GM19397 (cell line): ENCODE measurements around the gene HORMAD2.

Source experiments
- ATAC-seq: cut with Tn5 transposase; IDR thresholded peaks from one replicate; pipeline ENCODE4 v1.9.1; 2021; ENCODE audit warnings: mild to moderate bottlenecking, moderate library complexity; ENCODE audit not compliant: unreplicated experiment

The HORMAD2 gene

DNA sequence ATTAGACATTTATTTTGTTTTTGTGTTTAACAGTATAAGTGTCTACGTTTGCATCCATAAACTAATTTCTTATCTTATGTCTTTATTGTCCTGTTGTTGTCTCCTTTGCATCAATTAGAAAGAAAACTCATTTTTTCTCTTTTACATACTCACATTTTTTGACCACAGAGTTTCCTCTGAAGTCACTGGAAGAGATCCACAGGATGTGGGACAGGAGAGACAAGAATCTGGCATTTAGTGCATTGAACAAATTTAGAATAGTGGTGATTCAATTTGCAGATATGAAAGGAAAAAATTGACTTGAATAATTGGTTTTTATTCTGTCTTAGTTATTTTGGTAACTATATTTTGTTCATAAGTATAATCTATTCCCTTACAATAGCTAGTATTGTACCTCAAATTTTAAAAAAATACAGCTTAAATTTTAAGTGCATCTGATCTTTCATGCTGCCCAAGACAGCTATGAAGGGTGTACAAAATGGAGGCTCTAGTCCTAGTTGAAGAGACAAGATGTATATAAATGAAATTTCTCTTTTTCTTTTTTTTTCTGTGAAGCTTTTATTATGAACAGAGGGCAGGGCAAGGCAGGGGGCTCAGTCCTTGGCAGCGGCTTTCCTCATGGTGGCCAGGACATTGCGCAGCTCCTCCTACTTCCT is 24.4 kb downstream of the HORMAD2 start:
- ATAC-seq, result no peak

DNA sequence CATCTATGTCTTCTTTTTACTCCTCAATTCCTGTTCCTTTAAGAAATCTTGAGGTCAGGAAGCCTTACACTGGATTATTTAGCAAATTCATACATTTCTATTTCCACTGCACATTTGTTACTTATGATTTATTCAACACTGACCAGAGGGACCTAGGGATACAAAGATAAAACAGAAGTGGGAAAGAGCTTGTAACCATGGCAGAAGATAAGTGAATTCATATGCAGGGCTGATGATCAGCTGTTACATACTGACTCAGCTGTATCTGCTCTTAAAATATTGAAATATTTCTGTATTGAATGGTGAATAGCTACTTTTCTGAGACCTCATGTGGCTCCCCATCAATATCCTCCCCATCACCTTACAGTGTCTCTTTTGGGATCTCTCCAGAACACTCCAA is 25.2 kb downstream of the HORMAD2 start:
- ATAC-seq, result no peak

DNA sequence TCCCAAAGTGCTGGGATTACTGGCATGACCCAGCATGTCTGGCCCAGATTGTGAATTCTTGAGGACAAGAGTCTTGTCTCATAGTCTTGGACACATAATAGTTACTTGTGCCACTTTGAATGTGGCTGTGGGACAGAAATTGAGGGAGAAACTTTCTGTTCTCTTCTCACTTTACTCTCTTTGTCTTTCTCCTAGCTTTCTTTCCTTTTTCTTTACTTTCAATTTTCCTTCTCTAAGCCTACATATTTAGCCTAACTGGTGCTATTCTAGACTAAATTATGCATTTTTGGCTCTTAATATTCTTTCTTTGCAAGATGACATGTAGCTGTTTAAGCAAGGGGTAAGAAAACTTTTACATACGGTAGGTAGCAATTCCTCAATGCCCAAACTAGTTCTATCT is 33.2 kb downstream of the HORMAD2 start:
- ATAC-seq, result no peak

DNA sequence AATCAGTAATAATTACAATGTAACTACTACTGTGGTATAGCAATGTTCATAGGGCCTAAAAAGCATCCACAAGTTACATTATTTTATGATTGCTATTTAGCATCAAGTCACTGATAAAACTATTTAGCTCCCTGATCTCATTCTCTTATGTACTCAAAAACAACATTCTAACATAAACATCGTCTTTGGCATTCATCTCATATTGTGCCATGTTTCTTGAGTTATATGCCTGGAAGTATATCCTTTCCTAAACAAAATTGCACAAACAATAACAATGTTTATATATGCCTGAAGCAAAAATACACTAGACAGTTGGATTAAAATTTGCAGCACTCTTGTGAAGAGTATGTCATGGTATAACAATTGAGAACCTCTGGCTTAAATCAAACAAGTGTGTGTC is 34.1 kb downstream of the HORMAD2 start:
- no peak for ATAC-seq

DNA sequence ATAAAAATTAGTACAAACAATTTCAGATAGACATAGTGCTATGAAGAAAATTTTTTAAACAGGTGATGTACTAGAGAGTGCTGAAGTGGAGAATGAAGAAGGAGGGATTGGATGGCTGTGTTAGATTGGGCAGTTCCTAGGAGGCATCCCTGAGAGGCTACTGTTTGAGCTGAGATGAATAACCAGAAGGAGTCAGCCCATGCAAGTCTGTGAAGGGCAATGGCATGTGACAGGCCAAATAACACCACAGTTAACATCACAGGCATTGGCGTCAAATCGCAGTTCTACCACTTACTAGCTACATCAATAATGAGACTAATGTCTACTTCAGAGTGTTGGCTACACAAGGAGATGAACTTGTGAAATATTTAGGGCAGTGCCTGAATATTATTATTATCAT is 35.4 kb downstream of the HORMAD2 start:
- ATAC-seq, result no peak

DNA sequence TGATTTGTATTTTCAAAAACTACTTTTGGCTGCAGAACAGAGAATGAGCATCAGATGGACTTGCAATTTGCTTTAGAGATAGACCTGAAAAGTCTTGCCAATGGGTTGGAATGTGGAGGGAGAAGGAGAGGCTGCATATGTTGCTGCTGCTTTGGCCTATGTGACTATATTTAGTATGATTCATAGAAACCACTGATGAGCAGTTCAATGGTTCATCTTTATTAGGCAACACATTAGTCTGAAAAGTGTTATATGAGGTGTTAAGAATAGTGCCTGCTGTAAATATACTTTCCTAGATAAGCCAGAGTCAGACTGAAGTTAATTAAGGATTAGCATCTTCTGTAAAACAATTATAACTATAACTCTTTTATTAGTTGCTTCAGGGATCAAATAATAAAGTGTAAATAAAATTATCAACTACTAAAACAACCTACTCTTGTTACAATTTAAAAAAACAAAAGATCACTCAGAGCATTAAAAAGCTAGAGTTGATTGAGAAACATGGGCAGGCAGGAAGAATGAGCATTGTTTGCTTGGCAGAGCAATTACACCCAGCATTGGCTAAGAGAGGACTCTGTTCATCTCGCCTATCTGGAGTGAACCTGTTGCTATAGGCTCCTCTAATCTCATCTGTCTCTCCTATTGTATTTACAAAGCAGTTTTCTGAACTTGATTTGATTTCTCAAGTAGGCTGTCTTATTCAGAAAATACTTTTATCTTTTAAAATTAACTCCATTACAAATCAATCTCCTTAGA is 36.3 kb downstream of the HORMAD2 start:
- ATAC-seq, result no peak

DNA sequence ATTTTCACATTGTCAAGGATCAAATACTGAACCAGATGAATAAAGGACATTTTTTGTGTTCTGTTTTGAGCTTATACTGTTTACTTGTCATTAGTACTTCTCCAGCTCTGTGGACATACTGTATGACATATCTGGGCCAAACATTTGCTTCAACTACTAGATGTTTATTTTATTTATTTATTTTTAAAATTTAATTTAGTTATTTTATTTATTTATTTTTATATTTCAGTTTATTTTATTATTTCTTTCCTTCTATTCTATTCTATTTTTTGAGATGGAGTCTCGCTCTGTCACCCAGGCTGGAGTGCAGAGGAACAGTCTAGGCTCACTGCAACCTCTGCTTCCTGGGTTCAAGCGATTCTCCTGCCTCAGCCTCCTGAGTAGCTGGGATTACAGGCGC is 37.0 kb downstream of the HORMAD2 start:
- no peak for ATAC-seq

DNA sequence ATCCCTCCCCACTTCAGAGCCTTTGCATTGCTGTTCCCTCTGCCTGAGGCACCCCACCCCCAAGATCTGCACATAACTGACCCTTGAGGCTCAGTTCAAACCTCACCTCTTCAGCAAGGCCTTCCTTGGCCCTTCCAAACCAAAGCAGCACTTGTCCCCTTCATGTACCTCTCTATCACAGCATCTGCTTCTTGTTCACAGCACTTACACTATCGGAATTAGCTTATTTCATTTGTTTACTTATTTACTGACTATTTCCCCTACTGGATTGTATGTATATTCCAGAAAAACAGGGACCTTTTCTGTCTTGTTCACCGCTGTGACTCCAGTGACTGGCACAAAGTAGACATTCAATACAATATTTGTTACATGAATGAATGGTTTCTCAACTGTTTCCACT is 38.0 kb downstream of the HORMAD2 start:
- no peak for ATAC-seq

DNA sequence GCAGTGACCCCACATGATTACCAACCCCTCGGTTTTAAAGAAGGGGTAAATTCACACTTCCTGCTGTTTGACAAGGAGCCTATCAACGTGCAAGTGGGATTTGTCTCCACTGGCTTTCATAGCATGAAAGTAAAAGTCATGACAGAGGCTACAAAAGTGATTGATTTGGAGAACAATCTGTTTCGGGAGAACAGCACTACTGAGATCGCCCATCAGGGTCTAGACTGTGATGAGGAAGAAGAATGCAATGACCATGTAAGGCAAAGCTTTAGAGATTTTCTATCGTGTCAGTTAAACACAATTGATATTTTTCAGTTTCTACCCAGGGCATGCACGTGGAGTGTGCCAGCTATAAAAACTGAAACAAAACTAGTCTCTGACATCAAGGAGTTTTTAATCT is 41.7 kb downstream of the HORMAD2 start:
- ATAC-seq, result no peak

DNA sequence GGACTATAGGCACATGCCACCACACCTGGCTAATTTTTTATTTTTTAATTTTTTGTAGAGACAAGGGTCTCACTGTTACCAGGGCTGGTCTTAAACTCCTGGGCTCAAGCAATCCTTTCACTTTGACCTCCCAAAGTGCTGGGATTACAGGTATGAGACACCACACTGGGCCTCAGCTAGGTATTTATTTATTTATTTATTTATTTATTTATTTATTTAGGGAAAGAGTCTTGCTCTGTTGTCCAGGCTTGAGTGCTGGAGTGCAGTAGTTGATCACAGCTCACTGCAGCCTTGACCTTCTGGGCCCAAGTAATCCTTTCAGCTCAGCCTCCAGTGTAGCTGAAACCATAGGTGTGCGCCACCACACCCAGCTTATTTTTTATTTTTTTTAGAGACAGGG is 43.2 kb downstream of the HORMAD2 start:
- ATAC-seq, result no peak

DNA sequence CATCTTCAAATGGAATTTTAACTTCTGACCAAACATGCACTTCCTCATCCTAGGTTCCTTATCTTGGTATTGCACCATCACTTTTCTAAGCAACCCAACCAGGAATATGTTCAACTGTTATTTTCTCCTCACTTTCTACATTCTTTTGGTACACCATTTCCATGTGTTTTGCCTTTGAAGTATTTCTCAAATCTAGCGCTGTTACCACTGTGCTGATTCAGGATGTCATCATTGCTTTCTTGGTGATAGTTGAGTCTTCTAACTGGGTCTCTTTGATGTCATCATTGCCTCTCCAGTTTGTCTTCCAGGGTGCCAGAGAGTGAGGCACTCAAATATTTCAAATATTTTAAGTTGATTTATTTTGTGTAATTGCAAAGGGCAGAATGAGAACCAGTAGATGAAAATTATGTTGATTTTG is 47.5 kb downstream of the HORMAD2 start:
- no peak for ATAC-seq

DNA sequence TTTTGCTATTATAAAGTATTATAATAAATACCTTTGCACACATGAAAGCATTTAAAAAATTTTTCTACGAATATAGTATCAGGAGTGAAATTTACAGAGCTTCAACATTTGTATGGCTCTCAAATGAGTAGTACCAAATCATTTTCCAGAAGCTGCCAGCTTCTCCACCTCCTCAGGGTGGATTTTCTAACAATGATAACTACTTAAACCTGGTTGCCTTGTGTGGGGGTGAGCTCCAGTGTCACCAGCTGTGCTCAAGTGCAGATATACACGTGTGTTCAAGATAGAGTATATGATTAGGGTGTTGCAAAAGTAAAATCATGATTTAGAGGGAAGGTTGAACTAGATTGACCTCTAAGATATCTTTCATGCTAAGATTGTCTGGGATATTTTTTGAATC is 48.2 kb downstream of the HORMAD2 start:
- no peak for ATAC-seq

DNA sequence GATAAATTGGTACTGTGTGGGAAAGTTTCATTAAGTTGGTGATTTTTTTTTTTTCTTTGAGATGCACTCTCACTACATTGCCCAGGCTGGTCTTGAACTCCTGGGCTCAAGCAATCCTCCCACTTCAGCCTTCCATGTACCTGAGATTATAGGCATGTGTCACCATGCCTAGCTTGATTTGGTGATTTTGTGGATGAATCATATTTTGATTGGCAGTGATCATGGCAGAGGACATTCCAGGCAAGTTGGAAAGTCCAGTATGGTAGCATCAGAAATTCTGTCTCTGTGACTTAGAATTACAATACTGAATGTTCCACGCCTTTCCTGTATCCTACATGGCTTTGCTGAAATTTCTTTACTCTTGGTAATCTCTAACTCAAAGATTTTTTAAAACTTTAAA is 49.4 kb downstream of the HORMAD2 start:
- ATAC-seq, result no peak

DNA sequence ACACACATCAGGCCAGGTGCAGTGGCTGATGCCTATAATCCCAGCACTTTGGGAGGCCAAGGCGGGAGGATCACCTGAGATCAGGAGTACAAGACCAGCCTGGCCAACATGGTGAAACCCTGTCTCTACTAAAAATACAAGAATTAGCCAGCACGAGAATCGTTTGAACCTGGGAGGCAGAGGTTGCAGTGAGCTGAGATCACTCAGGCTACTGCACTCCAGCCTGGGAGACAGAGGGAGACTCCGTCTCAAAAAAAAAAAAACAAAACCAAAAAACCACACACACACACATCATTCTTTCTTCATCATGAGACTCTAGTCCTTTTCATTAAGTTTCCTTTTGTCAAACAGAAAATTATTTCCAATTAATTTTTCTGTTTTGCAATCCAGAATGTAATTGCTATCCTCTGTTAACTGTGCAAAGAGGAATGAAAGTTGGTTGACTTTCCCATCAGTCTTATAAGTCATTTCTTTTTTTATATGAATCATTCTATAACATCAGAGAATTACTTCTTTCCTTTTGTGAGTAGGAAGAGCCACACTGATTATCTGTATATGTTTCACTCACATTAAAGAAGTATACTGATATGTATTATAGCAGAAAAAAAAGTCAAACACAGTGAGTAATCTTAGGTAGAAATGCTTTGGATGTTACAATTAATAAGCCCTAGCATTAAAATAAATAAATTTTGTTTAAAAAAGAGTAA is 52.2 kb downstream of the HORMAD2 start:
- ATAC-seq, result no peak

DNA sequence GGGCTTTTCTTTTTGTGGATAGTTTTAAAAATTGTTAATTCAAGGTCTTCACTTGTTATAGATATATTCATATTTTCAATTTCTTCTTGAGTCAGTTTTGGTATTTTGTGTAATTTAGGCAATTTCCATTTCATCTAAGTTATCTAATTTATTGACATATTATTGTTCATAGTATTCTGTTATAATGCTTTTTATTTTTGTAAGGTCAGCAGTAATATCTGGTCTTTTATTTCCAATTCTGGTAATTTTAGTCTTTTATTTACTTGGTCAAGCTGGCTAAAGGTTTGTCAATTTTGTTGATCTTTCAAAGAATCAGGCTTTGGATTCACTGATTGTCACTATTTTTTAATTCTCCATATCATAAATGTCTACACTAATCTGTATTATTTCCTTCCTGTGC is 60.1 kb downstream of the HORMAD2 start:
- ATAC-seq, result no peak

DNA sequence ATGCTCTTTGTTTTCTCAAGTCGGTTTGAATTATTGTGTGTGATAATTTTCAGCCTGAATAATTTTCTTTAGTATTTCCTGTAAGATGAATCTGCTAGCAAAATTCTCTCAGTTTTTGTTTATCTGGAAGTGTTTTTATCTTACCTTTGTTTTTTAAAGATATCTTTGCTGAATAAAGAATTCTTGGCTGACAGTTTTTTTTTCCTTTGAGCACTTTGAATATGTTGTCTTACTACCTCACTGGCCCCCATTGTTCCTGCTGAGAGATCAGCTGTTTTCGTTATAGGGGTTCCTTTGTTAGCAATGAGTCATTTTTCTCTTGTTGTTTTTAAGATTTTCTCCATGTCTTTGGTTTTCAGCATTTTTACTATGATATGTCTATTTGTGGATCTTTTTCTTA is 63.0 kb downstream of the HORMAD2 start:
- no peak for ATAC-seq

DNA sequence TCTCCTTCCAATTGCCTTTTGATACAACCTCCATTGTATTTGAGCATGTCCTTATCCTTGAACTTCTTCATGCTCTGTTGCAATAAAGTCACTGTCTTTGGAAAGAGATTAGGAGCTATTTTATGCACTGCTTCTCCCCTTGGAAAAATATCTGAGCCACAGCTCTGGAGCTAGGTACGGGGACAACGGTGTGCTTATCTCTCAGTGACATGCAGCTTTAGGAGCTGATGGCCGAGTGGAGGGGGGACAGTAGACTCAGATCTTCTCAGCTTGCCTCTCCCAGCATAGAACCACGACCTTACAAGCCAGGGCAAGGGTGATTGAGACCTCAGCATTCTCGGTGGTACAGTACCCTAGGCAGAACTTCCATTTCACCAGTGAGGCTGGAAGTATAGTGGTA is 64.1 kb downstream of the HORMAD2 start:
- no peak for ATAC-seq

DNA sequence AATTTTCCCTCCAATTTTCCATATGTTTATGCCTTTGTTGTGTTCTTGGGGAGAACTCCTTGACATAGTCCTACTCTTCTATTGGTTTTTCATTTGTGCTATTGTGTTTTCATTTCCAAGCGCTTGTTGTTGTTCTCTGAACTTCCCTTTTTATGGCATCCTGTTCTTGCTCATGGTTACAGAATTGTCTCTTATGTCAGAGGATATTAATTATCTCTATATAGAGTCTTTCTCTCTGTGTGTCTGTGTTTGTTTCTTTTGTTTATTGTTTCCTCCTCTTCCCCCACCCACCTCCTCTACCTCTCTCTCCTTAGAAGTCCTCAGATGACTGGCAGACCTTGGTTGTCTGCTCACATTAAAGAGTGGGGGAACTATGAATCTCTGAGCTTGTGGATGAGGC is 69.9 kb downstream of the HORMAD2 start:
- ATAC-seq, result no peak

DNA sequence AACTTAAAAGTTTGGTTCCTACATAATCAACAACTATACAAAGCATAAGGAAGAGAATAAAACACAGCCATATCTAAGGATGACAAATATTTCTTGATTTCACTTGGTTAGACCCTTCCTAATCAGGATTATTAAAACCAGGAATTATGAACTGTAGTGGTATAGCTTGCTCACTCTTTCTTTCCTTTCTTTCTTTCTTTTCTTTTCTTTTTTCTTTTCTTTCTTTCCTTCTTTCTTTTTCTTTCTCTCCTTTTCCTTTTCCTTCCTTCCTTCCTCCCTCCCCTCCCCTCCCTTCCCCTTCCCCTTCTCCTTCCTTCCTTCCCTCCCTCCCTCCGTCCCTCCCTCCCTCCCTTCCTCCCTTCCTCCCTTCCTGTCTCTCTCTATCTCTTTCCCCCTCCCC is 78.0 kb downstream of the HORMAD2 start:
- ATAC-seq, result no peak

DNA sequence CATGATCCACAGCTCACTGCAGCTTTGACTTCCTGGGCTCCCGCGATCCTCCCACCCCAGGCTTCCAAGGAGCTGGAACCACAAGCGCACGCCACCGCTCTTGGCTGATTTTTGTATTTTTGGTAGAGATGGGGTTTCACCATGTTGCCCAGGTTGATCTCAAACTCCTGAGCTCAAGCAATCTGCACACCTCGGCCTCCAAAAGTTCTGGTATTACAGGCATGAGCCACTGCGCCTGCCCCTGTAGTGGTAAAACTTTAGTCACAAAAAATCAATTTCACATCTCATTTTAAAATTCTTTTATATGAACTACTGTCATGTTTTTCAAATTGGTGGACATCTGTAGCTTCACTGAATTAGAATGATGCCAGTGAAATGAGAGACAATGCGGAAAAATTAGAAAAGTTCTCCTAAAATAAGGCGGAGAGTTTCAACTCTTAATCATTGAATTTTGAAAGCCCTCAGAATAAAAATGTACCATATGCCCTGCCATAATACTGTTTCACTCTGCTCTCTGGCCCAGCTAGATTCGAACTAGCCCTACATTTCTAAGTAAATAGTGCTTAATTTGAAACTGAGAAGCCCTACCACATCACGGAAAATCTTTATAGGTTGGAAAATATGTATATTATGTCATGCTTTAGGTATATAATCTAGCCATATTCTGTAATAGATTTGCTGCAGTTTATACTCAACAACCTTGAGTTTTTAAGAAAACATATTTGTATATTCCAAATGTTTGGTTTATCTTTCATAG is 78.7 kb downstream of the HORMAD2 start:
- no peak for ATAC-seq

DNA sequence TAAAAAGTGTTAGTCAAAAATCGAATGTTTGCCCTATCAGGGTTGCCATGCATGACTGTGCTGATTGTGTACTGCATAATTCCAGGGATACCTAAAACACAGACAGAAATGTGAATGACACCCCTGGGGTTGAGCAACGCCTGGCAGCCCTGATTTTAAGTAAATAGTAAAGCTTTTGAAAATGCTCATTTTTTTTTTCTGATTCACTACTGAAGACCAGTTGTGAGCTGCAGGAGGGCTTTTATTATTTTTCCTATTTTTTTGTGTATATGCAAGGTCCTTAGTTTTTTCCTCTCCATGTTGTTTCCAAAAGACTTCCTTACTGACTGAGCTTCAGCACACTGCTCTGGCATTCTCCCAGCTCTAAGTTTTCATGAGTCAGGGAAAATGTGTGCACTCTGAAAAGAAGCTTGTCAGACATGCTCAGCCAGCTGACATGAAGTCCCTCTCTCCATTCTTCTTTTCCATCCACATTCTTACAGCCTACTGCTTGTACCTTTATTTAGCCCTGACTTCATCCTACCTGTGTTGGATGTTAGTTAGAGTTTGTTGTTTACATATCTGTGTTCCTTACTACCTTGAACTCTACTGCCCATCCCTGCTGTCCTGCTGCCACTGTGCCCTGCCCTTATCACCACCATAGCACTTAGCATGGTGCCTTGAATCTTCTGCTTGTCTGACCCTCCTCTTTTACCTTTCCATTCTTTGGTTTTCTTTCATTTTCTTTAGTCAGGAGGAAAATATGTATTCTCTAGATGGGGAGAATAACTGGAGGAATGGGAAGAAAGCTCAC is 79.5 kb downstream of the HORMAD2 start:
- ATAC-seq, result no peak
